Measurements from ENCODE around the gene LIF.

The LIF gene

GRCh38 chr22:30260276-30260675, 13.7 kb upstream of the LIF start:
- DNase-seq (ENCODE audit: extremely low read depth, insufficient read length) = no peak
- no peak overlapping the region for H3K4me3 ChIP-seq (replicated peaks; ENCODE audit: low read depth, low read length)
- H3K36me3 ChIP-seq (ENCODE audit: control insufficient read depth, insufficient read depth, low read length) = no peaks in the 10 kb centered on the region
- no peak for TF ChIP-seq CTCF (IDR thresholded peaks at IDR 0.05; ENCODE audit: insufficient read depth, low read length, poor library complexity, severe bottlenecking)
- no peaks in the 10 kb centered on the region for H3K27me3 ChIP-seq (replicated peaks; ENCODE audit: control insufficient read depth, insufficient read depth, low read length)

GRCh38 chr22:30254314-30254713, 7.8 kb upstream of the LIF start:
- H3K36me3 ChIP-seq (ENCODE audit: control insufficient read depth, insufficient read depth, low read length) = no peaks in the 10 kb centered on the region
- no peaks in the 10 kb centered on the region for H3K27me3 ChIP-seq (replicated peaks; ENCODE audit: control insufficient read depth, insufficient read depth, low read length)
- TF ChIP-seq CTCF (IDR thresholded peaks at IDR 0.05; ENCODE audit: insufficient read depth, low read length, poor library complexity, severe bottlenecking) = no peak
- no peak for DNase-seq (ENCODE audit: extremely low read depth, insufficient read length)
- H3K4me3 ChIP-seq (replicated peaks; ENCODE audit: low read depth, low read length) = no peak overlapping the region

GRCh38 chr22:30253205-30253852, 6.8 kb upstream of the LIF start:
- TF ChIP-seq CTCF (IDR thresholded peaks at IDR 0.05; ENCODE audit: insufficient read depth, low read length, poor library complexity, severe bottlenecking) = no peak
- no peak for DNase-seq (ENCODE audit: extremely low read depth, insufficient read length)
- no peaks in the 10 kb centered on the region for H3K27me3 ChIP-seq (replicated peaks; ENCODE audit: control insufficient read depth, insufficient read depth, low read length)
- no peaks in the 10 kb centered on the region for H3K36me3 ChIP-seq (ENCODE audit: control insufficient read depth, insufficient read depth, low read length)
- H3K4me3 ChIP-seq (replicated peaks; ENCODE audit: low read depth, low read length) = no peak overlapping the region

GRCh38 chr22:30252411-30253204, 6.0 kb upstream of the LIF start:
- DNase-seq (ENCODE audit: extremely low read depth, insufficient read length) = no peak
- TF ChIP-seq CTCF (IDR thresholded peaks at IDR 0.05; ENCODE audit: insufficient read depth, low read length, poor library complexity, severe bottlenecking) = no peak
- H3K27me3 ChIP-seq (replicated peaks; ENCODE audit: control insufficient read depth, insufficient read depth, low read length) = no peaks in the 10 kb centered on the region
- H3K4me3 ChIP-seq (replicated peaks; ENCODE audit: low read depth, low read length) = no peak overlapping the region
- H3K36me3 ChIP-seq (ENCODE audit: control insufficient read depth, insufficient read depth, low read length) = no peaks in the 10 kb centered on the region

- Histone ChIP-seq H3K4me3 (replicated peaks; ENCODE audit: low read depth, low read length) (no peak overlapping the region), H3K27me3 (replicated peaks; ENCODE audit: control insufficient read depth, insufficient read depth, low read length) (no peaks in the 10 kb centered on the region), H3K36me3 (ENCODE audit: control insufficient read depth, insufficient read depth, low read length) (no peaks in the 10 kb centered on the region)
- no peak for DNase-seq (ENCODE audit: extremely low read depth, insufficient read length)
- no peak for TF ChIP-seq CTCF (IDR thresholded peaks at IDR 0.05; ENCODE audit: insufficient read depth, low read length, poor library complexity, severe bottlenecking)
These were observed 5.2 kb upstream of the LIF start for GRCh38 chr22:30251711-30252110.
